ENCODE measurements around the gene ISL1.

GRCh38 chr5:51391175-51391574 is 7.9 kb downstream of the ISL1 start:
- no peak for TF ChIP-seq CTCF (IDR thresholded peaks at IDR 0.05)
- TF ChIP-seq ZFX (IDR thresholded peaks at IDR 0.05; ENCODE audit: borderline replicate concordance), result no peak
